GM12878 (cell line): ENCODE measurements around the gene ARSD.

ENCODE experiments used
- CBFB ChIP-seq: IDR thresholded peaks from 2 replicates; pipeline ENCODE4 v1.6.1; 2016; ENCODE audit warnings: antibody characterized with exemption, low read depth
- CTCF ChIP-seq, 3 experiments: IDR thresholded peaks in 2 of 3; conservative IDR thresholded peaks in 1 of 3; 2 replicates each; pipeline ENCODE4 v1.5.1; 2011; ENCODE audit warnings: low read depth in 3 of 3, low read length in 3 of 3, mild to moderate bottlenecking in 3 of 3, control low read depth in 2 of 3, moderate library complexity in 2 of 3, inconsistent platforms in 1 of 3, mixed read lengths in 1 of 3; ENCODE audit not compliant: control insufficient read depth in 2 of 3, insufficient read depth in 1 of 3; ENCODE audit errors: extremely low read depth in 1 of 3
- E2F8 ChIP-seq: fragments of 450-650 bp; IDR thresholded peaks from 2 replicates; pipeline ENCODE4 v1.6.1; 2018; ENCODE audit warnings: mild to moderate bottlenecking, low read depth, moderate library complexity; ENCODE audit not compliant: partially characterized antibody
- NRF1 ChIP-seq: conservative IDR thresholded peaks from 2 replicates; pipeline ENCODE4 v1.6.1; 2011; ENCODE audit warnings: mild to moderate bottlenecking, low read depth, low read length, improper control_type of control experiment
- POLR2A ChIP-seq: IDR thresholded peaks from 2 replicates; pipeline ENCODE4 v1.6.1; 2011; ENCODE audit warnings: low read depth, mild to moderate bottlenecking, low read length
- RAD21 ChIP-seq: IDR thresholded peaks from 2 replicates; pipeline ENCODE4 v1.6.1; 2011; ENCODE audit warnings: mild to moderate bottlenecking, low read depth, low read length, moderate library complexity; ENCODE audit not compliant: insufficient read depth
- RAD51 ChIP-seq: fragments of 450-650 bp; IDR thresholded peaks from 2 replicates; pipeline ENCODE4 v1.6.1; 2016; ENCODE audit warnings: moderate library complexity, mild to moderate bottlenecking, inconsistent platforms
- TCF7 ChIP-seq: IDR thresholded peaks from 2 replicates; pipeline ENCODE4 v1.6.1; 2014; ENCODE audit warnings: antibody characterized with exemption, borderline replicate concordance
- YBX1 ChIP-seq: fragments of 450-650 bp; IDR thresholded peaks from 2 replicates; pipeline ENCODE4 v1.6.1; 2016; ENCODE audit warnings: antibody characterized with exemption

- TF ChIP-seq E2F8 (no peak), CTCF (IDR thresholded peaks at IDR 0.05 in 2 of 3, conservative IDR thresholded peaks at IDR 0.05 in 1 of 3; ENCODE audit: control insufficient read depth in 2 of 3, extremely low read depth in 1 of 3, insufficient read depth in 1 of 3, low read depth in 3 of 3, low read length in 3 of 3) (no peak), POLR2A (no peak), NRF1 (no peak), YBX1 (no peak), CBFB (no peak), RAD51 (no peak), TCF7 (no peak), RAD21 (no peak)
Observed at GRCh38 chrX:2875136-2875481, 54.0 kb downstream of the ARSD start.
